Upper lobe of right lung (tissue), 1 donor: ENCODE measurements around the gene OLAH. TPM values are rescaled to one million over a fixed set of nuclear protein-coding genes. Genes with fewer than 3 reads are reported as not detected.

Experiments
- ATAC-seq: fragments of 200-7000 bp; cut with Tn5 transposase; one replicate; pipeline ENCODE4 v1.9.1; 2020; ENCODE audit warnings: mild to moderate bottlenecking, moderate library complexity
- DNase-seq: peaks from one replicate; pipeline ENCODE4 v3.0.0-alpha.2; 2020
- H3K27ac ChIP-seq: fragments of 200-600 bp; one replicate; pipeline ENCODE4 v1.8.0; 2022
- H3K27me3 ChIP-seq: fragments of 200-600 bp; one replicate; pipeline ENCODE4 v1.8.0; 2022; ENCODE audit warnings: mild to moderate bottlenecking
- H3K36me3 ChIP-seq: fragments of 200-600 bp; one replicate; pipeline ENCODE4 v1.8.0; 2022
- H3K4me1 ChIP-seq: fragments of 200-600 bp; one replicate; pipeline ENCODE4 v1.8.0; 2022
- H3K4me3 ChIP-seq: fragments of 200-600 bp; one replicate; pipeline ENCODE4 v1.8.0; 2022; ENCODE audit warnings: mild to moderate bottlenecking
- H3K9me3 ChIP-seq: fragments of 200-600 bp; one replicate; pipeline ENCODE4 v1.8.0; 2022
- intact Hi-C: fragments of 100-400 bp; cut with DNase I; formaldehyde crosslinking; loops from one replicate; pipeline ENCODE4 v1.11.0; 2022
- total RNA-seq: library from RNA; stranded (reverse); fragmentation: NEBNext Ultra II Directional; extraction: Animal tissue kit (Norgen Biotek cat#: 25700); gene quantifications from one replicate; pipeline ENCODE4 v1.2.1, GENCODE V29; 2021
- TF ChIP-seq, protein P1 (sequence below): fragments of 200-600 bp; IDR thresholded peaks from one replicate; pipeline ENCODE4 v1.8.0; 2022; ENCODE audit warnings: antibody characterized with exemption
- donor health status: DM: no; HTN: yes; CAD: no; lungs with severe emphysema.

Gene OLAH
- total RNA-seq, 1 donor from 2014 or later: 0.93 TPM

GRCh38 chr10:15122477-15123030 lies 78.8 kb downstream of the OLAH start:
- no peaks in the 10 kb centered on the region for H3K4me1 ChIP-seq
- ATAC-seq: no peak

More at GRCh38 chr10:15122477-15123030, 78.8 kb downstream of the OLAH start:
- Histone ChIP-seq H3K36me3 (peaks cover 32% of the 10 kb centered on the region), H3K4me3 (no peak overlapping the region), H3K27me3 (no peaks in the 10 kb centered on the region), H3K9me3 (no peaks in the 10 kb centered on the region), H3K27ac (no peak overlapping the region)
- TF ChIP-seq, protein P1, sequence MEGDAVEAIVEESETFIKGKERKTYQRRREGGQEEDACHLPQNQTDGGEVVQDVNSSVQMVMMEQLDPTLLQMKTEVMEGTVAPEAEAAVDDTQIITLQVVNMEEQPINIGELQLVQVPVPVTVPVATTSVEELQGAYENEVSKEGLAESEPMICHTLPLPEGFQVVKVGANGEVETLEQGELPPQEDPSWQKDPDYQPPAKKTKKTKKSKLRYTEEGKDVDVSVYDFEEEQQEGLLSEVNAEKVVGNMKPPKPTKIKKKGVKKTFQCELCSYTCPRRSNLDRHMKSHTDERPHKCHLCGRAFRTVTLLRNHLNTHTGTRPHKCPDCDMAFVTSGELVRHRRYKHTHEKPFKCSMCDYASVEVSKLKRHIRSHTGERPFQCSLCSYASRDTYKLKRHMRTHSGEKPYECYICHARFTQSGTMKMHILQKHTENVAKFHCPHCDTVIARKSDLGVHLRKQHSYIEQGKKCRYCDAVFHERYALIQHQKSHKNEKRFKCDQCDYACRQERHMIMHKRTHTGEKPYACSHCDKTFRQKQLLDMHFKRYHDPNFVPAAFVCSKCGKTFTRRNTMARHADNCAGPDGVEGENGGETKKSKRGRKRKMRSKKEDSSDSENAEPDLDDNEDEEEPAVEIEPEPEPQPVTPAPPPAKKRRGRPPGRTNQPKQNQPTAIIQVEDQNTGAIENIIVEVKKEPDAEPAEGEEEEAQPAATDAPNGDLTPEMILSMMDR: no peak
- intact Hi-C loops: no loop called here
- no peak for DNase-seq

Other genes starting within 250 kb of the OLAH start
- gene CDNF, start 205.9 kb upstream of the OLAH start, total RNA-seq: 0.61 TPM
- gene HSPA14, start 205.6 kb upstream of the OLAH start, total RNA-seq: 10.0 TPM
- gene MSANTD7, start 205.6 kb upstream of the OLAH start, total RNA-seq: 6.7 TPM
- 4.5 TPM for gene SUV39H2, start 165.1 kb upstream of the OLAH start, total RNA-seq
- gene DCLRE1C, start 89.8 kb upstream of the OLAH start, total RNA-seq: 11.3 TPM
- not detected for gene MEIG1, start 84.6 kb upstream of the OLAH start, total RNA-seq
- gene ACBD7, start 44.8 kb downstream of the OLAH start, total RNA-seq: not detected
- gene RPP38, start 53.4 kb downstream of the OLAH start, total RNA-seq: 15.3 TPM
- 12.4 TPM for gene NMT2, start 124.8 kb downstream of the OLAH start, total RNA-seq